GM12865 (cell line): Measurements from ENCODE around the gene PPM1L.

Experiments
- DNase-seq: peaks from one replicate; pipeline ENCODE4 v3.0.0; 2010; ENCODE audit warnings: low read depth
- H3K4me3 ChIP-seq: 2 replicates; pipeline ENCODE4 v1.5.1; 2011; ENCODE audit warnings: mild to moderate bottlenecking, low read depth, low read length, control low read depth
- CTCF ChIP-seq: IDR thresholded peaks from 2 replicates; pipeline ENCODE4 v1.5.1; 2011; ENCODE audit warnings: low read length, control low read depth, low read depth, inconsistent platforms; ENCODE audit not compliant: insufficient read depth; ENCODE audit errors: missing control alignments

The PPM1L gene

GRCh38 chr3:160748231-160748630, 7.8 kb upstream of the PPM1L start:
- no peak for DNase-seq
- TF ChIP-seq CTCF: no peak
- no peak overlapping the region for H3K4me3 ChIP-seq

- TF ChIP-seq CTCF: no peak
- no peak overlapping the region for H3K4me3 ChIP-seq
- DNase-seq: no peak
Measured at GRCh38 chr3:160748787-160749186, 7.2 kb upstream of the PPM1L start.

GRCh38 chr3:160753953-160754352, 2.1 kb upstream of the PPM1L start:
- no peak for DNase-seq
- H3K4me3 ChIP-seq: peak overlapping the region; percentile 74
- no peak for TF ChIP-seq CTCF

- no peak for TF ChIP-seq CTCF
- H3K4me3 ChIP-seq: peak overlapping the region; percentile 74
- DNase-seq: peak; percentile 18
Measured at GRCh38 chr3:160754371-160754854, 1.6 kb upstream of the PPM1L start.

- peak; percentile 95 for DNase-seq
Measured at GRCh38 chr3:160754855-160755747, 930 bp upstream of the PPM1L start.

GRCh38 chr3:160757233-160758106, 1.4 kb downstream of the PPM1L start:
- no peak for TF ChIP-seq CTCF
- H3K4me3 ChIP-seq: no peak overlapping the region
- DNase-seq: no peak

More at GRCh38 chr3:160754855-160755747, 930 bp upstream of the PPM1L start:
- H3K4me3 ChIP-seq: peak overlapping the region; percentile 74
- no peak for TF ChIP-seq CTCF
